Endothelial cell of umbilical vein (primary cell): ENCODE data around the gene TTL. TPM values are rescaled to one million over a fixed set of nuclear protein-coding genes. Genes with fewer than 3 reads are reported as not detected.

Experiments
- BruUV-seq: library from RNA; stranded (reverse); fragments of 400-500 nt; replicated peaks from 2 replicates; lab custom pipeline; 2021; lab: Mats Ljungman, UMichigan
- CTCF ChIA-PET: fragments of 300-600, 350-600 bp; sonication (Branson Sonifier 250); formaldehyde crosslinking; loops from one replicate; lab custom pipeline; 2021; ENCODE audit warnings: antibody characterized with exemption, inconsistent platforms; lab: Charles Lee
- POLR2A ChIA-PET: fragments of 300-600, 350-600 bp; sonication (Branson Sonifier 250); formaldehyde crosslinking; loops from one replicate; lab custom pipeline; 2021; ENCODE audit warnings: antibody characterized with exemption, inconsistent platforms; lab: Charles Lee
- DNase-seq: peaks from one replicate; pipeline ENCODE4 v3.0.0-alpha.2; 2011; ENCODE audit warnings: low read depth, low spot score
- FAIRE-seq: peaks from 2 replicates; lab custom pipeline; 2011; peaks lifted over from hg19 to GRCh38; lab: Jason Lieb, UNC
- H2AFZ ChIP-seq: 2 replicates; pipeline ENCODE4 v1.6.0; 2012; ENCODE audit warnings: low read depth, low read length, control low read depth, inconsistent platforms
- H3K27ac ChIP-seq: 2 replicates; pipeline ENCODE4 v1.5.1; 2011; ENCODE audit warnings: low read depth, mild to moderate bottlenecking, control low read depth, low read length, moderate library complexity; ENCODE audit not compliant: insufficient read depth
- H3K27me3 ChIP-seq, 2 experiments: 2 replicates each; pipeline versions ENCODE4 v1.6.0 to v1.6.1; 2011; ENCODE audit warnings: low read length in 2 of 2, mixed read lengths in 1 of 2; ENCODE audit not compliant: control insufficient read depth in 2 of 2, insufficient read depth in 2 of 2
- H3K36me3 ChIP-seq, 2 experiments: 2 replicates in 1 of 2; 3 replicates in 1 of 2; pipeline ENCODE4 v1.5.1; 2011; ENCODE audit warnings: low read length in 2 of 2, mild to moderate bottlenecking in 1 of 2, moderate library complexity in 1 of 2; ENCODE audit not compliant: control insufficient read depth in 2 of 2, insufficient read depth in 2 of 2; ENCODE audit errors: extremely low read depth in 1 of 2
- H3K4me1 ChIP-seq: 3 replicates; pipeline ENCODE4 v1.5.1; 2011; ENCODE audit warnings: mild to moderate bottlenecking, low read length; ENCODE audit not compliant: control insufficient read depth, insufficient read depth; ENCODE audit errors: extremely low read depth
- H3K4me2 ChIP-seq: 2 replicates; pipeline ENCODE4 v1.6.1; 2011; ENCODE audit warnings: low read length, control low read depth, mixed read lengths; ENCODE audit not compliant: insufficient read depth
- H3K4me3 ChIP-seq, 3 experiments: fragments of 200-600 bp in 1 of 3; sonication (generic), shearing (Covaris generic) in 1 of 3; replicated peaks in 1 of 3; 2 replicates each; pipeline ENCODE4 v1.5.1; 2011 to 2016; ENCODE audit warnings: control low read depth in 3 of 3, low read length in 3 of 3, mild to moderate bottlenecking in 2 of 3, inconsistent platforms in 1 of 3, low read depth in 1 of 3, moderate library complexity in 1 of 3; ENCODE audit not compliant: insufficient read depth in 1 of 3
- H3K79me2 ChIP-seq: 2 replicates; pipeline ENCODE4 v1.6.0; 2012; ENCODE audit warnings: low read length, inconsistent platforms; ENCODE audit not compliant: control insufficient read depth, insufficient read depth
- H3K9ac ChIP-seq: replicated peaks from 2 replicates; pipeline ENCODE3; 2011; ENCODE audit warnings: low read length, control low read depth; ENCODE audit not compliant: insufficient read depth; ENCODE audit errors: extremely low read depth
- H3K9me1 ChIP-seq: replicated peaks from 3 replicates; pipeline ENCODE4 v1.6.0; 2011; ENCODE audit warnings: mild to moderate bottlenecking, low read length; ENCODE audit not compliant: control insufficient read depth, insufficient read depth; ENCODE audit errors: extremely low read depth
- H3K9me3 ChIP-seq: replicated peaks from 2 replicates; pipeline ENCODE4 v1.5.1; 2012; ENCODE audit warnings: low read length, inconsistent platforms; ENCODE audit not compliant: control insufficient read depth, insufficient read depth
- H4K20me1 ChIP-seq: replicated peaks from 2 replicates; pipeline ENCODE3; 2011; ENCODE audit warnings: mild to moderate bottlenecking, low read length; ENCODE audit not compliant: control insufficient read depth, insufficient read depth; ENCODE audit errors: extremely low read depth
- EZH2 ChIP-seq: IDR thresholded peaks from 2 replicates; pipeline ENCODE4 v1.6.1; 2012; ENCODE audit warnings: borderline replicate concordance, low read depth, mild to moderate bottlenecking, moderate library complexity, low read length, inconsistent platforms; ENCODE audit not compliant: severe bottlenecking
- FOS ChIP-seq: IDR thresholded peaks from 2 replicates; pipeline ENCODE4 v1.6.1; 2011; ENCODE audit warnings: mild to moderate bottlenecking, low read length, moderate library complexity, borderline replicate concordance; ENCODE audit not compliant: insufficient read depth
- GATA2 ChIP-seq: IDR thresholded peaks from 2 replicates; pipeline ENCODE4 v1.7.0; 2011; ENCODE audit warnings: low read depth, mild to moderate bottlenecking, moderate library complexity, mixed read lengths, low read length; ENCODE audit not compliant: insufficient read length, insufficient read depth
- JUN ChIP-seq: IDR thresholded peaks from 2 replicates; pipeline ENCODE4 v1.6.1; 2011; ENCODE audit warnings: borderline replicate concordance, low read depth; ENCODE audit not compliant: insufficient read length, insufficient read depth
- MAX ChIP-seq: IDR thresholded peaks from 2 replicates; pipeline ENCODE4 v1.6.1; 2011; ENCODE audit not compliant: insufficient read depth, insufficient read length
- MYC ChIP-seq: IDR thresholded peaks from one replicate; pipeline ENCODE4 v1.6.1; 2011; ENCODE audit warnings: mild to moderate bottlenecking, low read depth, low read length
- POLR2A ChIP-seq: IDR thresholded peaks from 2 replicates; pipeline ENCODE4 v1.6.1; 2012; ENCODE audit warnings: low read depth, mild to moderate bottlenecking, control low read depth, low read length
- POLR2AphosphoS5 ChIP-seq: IDR thresholded peaks from 2 replicates; pipeline ENCODE4 v1.6.1; 2012; ENCODE audit warnings: low read depth, mild to moderate bottlenecking, control low read depth, low read length, moderate library complexity; ENCODE audit not compliant: insufficient read depth
- dilution Hi-C: fragments of 300-500 bp; cut with MboI; formaldehyde crosslinking; loops from one replicate; pipeline ENCODE4 v1.15.0; 2019; ENCODE audit warnings: low sequenced_read_pairs; ENCODE audit not compliant: extremely low pct_ligation_motif_present
- intact Hi-C: fragments of 100-400 bp; cut with micrococcal nuclease; formaldehyde crosslinking; loops from one replicate; pipeline ENCODE4 v1.10.0; 2022
- polyA plus RNA-seq, 4 experiments: library from polyadenylated mRNA; depleted of rRNA in 3 of 4; stranded (reverse) in 3 of 4; unstranded in 1 of 4; fragments of >200 nt; gene quantifications; 2 replicates each; pipeline versions ENCODE4 v1.2.1 to v1.2.3, GENCODE V29; 2011 to 2012; ENCODE audit warnings: missing spikeins in 1 of 4
- total RNA-seq: library from RNA; stranded (reverse); gene quantifications from 2 replicates; pipeline ENCODE4 v1.2.3, GENCODE V29; 2021
- TF ChIP-seq, protein P1 (sequence below), 2 donors: IDR thresholded peaks; 1 replicate in 1 of 2; 2 replicates in 1 of 2; pipeline ENCODE4 v1.5.1; 2011; ENCODE audit warnings: low read length in 2 of 2, mild to moderate bottlenecking in 2 of 2, moderate library complexity in 2 of 2, control low read depth in 1 of 2, inconsistent platforms in 1 of 2, low read depth in 1 of 2; ENCODE audit not compliant: insufficient read depth in 1 of 2; ENCODE audit errors: extremely low read depth in 1 of 2

Gene TTL
- total and polyA plus RNA-seq, 2 donors (not counting 3 experiments of a cell fraction or from before 2014, with no cell fraction given): 21.9 to 66.8 TPM

DNA sequence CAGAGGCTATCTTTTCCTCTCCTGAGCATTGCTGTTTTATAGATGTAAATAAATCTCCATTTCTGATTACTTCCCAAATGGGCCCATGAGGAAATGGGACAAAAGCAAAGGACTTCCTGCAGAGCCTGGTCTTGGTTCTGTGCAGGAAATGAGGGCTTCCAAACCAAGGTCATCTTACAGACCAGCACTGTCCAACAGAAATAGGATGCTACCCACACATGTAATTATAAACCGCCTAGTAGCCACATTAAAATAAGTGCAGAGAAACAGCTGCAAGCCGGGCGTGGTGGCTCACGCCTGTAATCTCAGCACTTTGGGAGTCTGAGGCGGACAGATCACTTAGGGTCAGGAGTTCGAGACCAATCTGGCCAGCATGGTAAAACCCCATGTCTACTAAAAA is 6.2 kb downstream of the TTL start:
- no peak for TF ChIP-seq FOS
- no peak for TF ChIP-seq POLR2AphosphoS5
- TF ChIP-seq GATA2: no peak
- TF ChIP-seq, protein P1, sequence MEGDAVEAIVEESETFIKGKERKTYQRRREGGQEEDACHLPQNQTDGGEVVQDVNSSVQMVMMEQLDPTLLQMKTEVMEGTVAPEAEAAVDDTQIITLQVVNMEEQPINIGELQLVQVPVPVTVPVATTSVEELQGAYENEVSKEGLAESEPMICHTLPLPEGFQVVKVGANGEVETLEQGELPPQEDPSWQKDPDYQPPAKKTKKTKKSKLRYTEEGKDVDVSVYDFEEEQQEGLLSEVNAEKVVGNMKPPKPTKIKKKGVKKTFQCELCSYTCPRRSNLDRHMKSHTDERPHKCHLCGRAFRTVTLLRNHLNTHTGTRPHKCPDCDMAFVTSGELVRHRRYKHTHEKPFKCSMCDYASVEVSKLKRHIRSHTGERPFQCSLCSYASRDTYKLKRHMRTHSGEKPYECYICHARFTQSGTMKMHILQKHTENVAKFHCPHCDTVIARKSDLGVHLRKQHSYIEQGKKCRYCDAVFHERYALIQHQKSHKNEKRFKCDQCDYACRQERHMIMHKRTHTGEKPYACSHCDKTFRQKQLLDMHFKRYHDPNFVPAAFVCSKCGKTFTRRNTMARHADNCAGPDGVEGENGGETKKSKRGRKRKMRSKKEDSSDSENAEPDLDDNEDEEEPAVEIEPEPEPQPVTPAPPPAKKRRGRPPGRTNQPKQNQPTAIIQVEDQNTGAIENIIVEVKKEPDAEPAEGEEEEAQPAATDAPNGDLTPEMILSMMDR (IDR thresholded peaks at IDR 0.05; ENCODE audit: extremely low read depth in 1 of 2, insufficient read depth in 1 of 2, low read depth in 1 of 2, low read length in 2 of 2): no peak
- no peak for TF ChIP-seq POLR2A
- TF ChIP-seq MAX: no peak
- no peak for TF ChIP-seq JUN
- no peak for TF ChIP-seq EZH2
- TF ChIP-seq MYC: no peak
- peaks cover 0 to 4% of the 10 kb centered on the region in 2 experiments for H3K36me3 ChIP-seq
- intact Hi-C loops (no loop called here), dilution Hi-C loops (no loop called here)
- FAIRE-seq (no peak), DNase-seq (no peak)
- ChIA-PET POLR2A (no interaction called here), CTCF (interaction anchor here (1.6 kb wide), 1 partner anchor 14 kb away, joined by 5 read pairs; no protein-coding TSS in a partner anchor)
- H3K4me1 ChIP-seq: peaks cover 20% of the 10 kb centered on the region
- no peak overlapping the region for H3K4me3 ChIP-seq
- H3K27ac ChIP-seq: no peak overlapping the region
- H4K20me1 ChIP-seq: peaks cover 5% of the 10 kb centered on the region
- no TSS peak for BruUV-seq
- H2AFZ ChIP-seq: no peak overlapping the region
- no peaks in the 10 kb centered on the region for H3K27me3 ChIP-seq
- H3K4me2 ChIP-seq: no peak overlapping the region
- H3K79me2 ChIP-seq: peaks cover 60% of the 10 kb centered on the region
- no peaks in the 10 kb centered on the region for H3K9me1 ChIP-seq
- no peak overlapping the region for H3K9ac ChIP-seq
- no peaks in the 10 kb centered on the region for H3K9me3 ChIP-seq
